Heart right ventricle (tissue), 16 donors: ENCODE measurements around the gene ZMIZ1. TPM values are rescaled to one million over a fixed set of nuclear protein-coding genes. Genes with fewer than 3 reads are reported as not detected.

Source experiments
- ATAC-seq, 8 donors: fragments of 200-7000 bp; cut with Tn5 transposase; one replicate each; pipeline ENCODE4 v1.9.1; 2020; ENCODE audit warnings: mild to moderate bottlenecking in 8 of 8, moderate library complexity in 8 of 8, moderate number of reproducible peaks in 1 of 8
- DNase-seq, 2 donors: peaks; one replicate each; pipeline ENCODE4 v3.0.0-alpha.2; 2020
- H3K27ac ChIP-seq, 10 donors: fragments of 200-600 bp; sonication (generic) in 2 of 10; one replicate each; pipeline versions ENCODE4 v1.5.0 to v1.8.0; 2020 to 2022; ENCODE audit warnings: mild to moderate bottlenecking in 3 of 10
- H3K27me3 ChIP-seq, 7 donors: fragments of 200-600 bp; one replicate each; pipeline ENCODE4 v1.8.0; 2021 to 2022; ENCODE audit warnings: mild to moderate bottlenecking in 2 of 7
- H3K36me3 ChIP-seq, 9 donors: fragments of 200-600 bp; sonication (generic) in 1 of 9; one replicate each; pipeline versions ENCODE4 v1.5.0 to v1.8.0; 2020 to 2022; ENCODE audit warnings: mild to moderate bottlenecking in 2 of 9
- H3K4me1 ChIP-seq, 9 donors: fragments of 200-600 bp; sonication (generic) in 1 of 9; one replicate each; pipeline versions ENCODE4 v1.5.0 to v1.8.0; 2020 to 2022; ENCODE audit warnings: mild to moderate bottlenecking in 4 of 9
- H3K4me3 ChIP-seq, 10 donors: fragments of 200-600 bp; sonication (generic) in 2 of 10; one replicate each; pipeline versions ENCODE4 v1.5.0 to v1.8.0; 2020 to 2022; ENCODE audit warnings: mild to moderate bottlenecking in 7 of 10, moderate library complexity in 2 of 10
- H3K9me3 ChIP-seq, 11 donors: fragments of 200-600 bp in 10 of 11; sonication (generic) in 2 of 11; one replicate each; pipeline versions ENCODE4 v1.5.0 to v1.8.0; 2013 to 2022; ENCODE audit warnings: mild to moderate bottlenecking in 2 of 11, control low read depth in 1 of 11, moderate library complexity in 1 of 11
- CTCF ChIP-seq, 9 donors: fragments of 200-600 bp; sonication (generic) in 2 of 9; IDR thresholded peaks; one replicate each; pipeline versions ENCODE4 v1.5.0 to v1.8.0; 2021 to 2022; ENCODE audit warnings: antibody characterized with exemption in 9 of 9, mild to moderate bottlenecking in 5 of 9, moderate library complexity in 1 of 9
- WGBS, 2 donors: extraction: QIAGEN DNeasy Blood & Tissue Kit; methylation state at CpG; one replicate each; pipeline ENCODE4 v1.1.7; 2013; ENCODE audit warnings: inconsistent platforms in 1 of 2; 5-methylcytosine and 5-hydroxymethylcytosine counted together
- intact Hi-C, 10 donors: fragments of 100-400 bp; cut with DNase I; formaldehyde crosslinking; loops; one replicate each; pipeline versions ENCODE4 v1.11.1 to v1.14.2; 2022
- polyA plus RNA-seq, 2 donors: library from polyadenylated mRNA; stranded (reverse); fragments of 200-250 nt; gene quantifications; one replicate each; pipeline ENCODE4 v1.2.3, GENCODE V29; 2013
- total RNA-seq, 10 donors: library from RNA; stranded (reverse); fragmentation: NEBNext Ultra II Directional in 3 of 10; extraction: Animal tissue kit (Norgen Biotek cat#: 25700) in 3 of 10; gene quantifications; one replicate each; pipeline versions ENCODE4 v1.2.1 to v1.2.4, GENCODE V29; 2021 to 2023
- donor health status: Arrhythmogenic right ventricular cardiomyopathy.
- donor health status: ischemic (EF 13 %, LVEDD 7.1; RV severe dilation, severe dysfunction).
- donor health status: healthy with polysubstance abuse.
- donor health status: DM: no; HTN: yes; CAD: no.
- donor health status: DM: no; HTN: no; CAD: no.
- donor health status: ischemic (EF 25% LVEDD 6.9; RV normal size, moderate dysfunction).
- donor health status: ischemic (EF 25% LVEDD 5.7; RV mildly dilated, moderate dysfunction).
- donor health status: healthy.
- donor health status: DM: yes; HTN: yes; CAD: no.
- donor health status: Ischemic cardiomyopathy.
- donor health status: ischemic (EF 35%, LVEDD 5.7; RV mildly dilated, moderate dysfunction).
- donor health status: nonischemic (EF 11% LVEDD 7.7; RV severe dilation, severe dysfunction).
- donor health status: DM: yes; HTN: yes; CAD: no.
- donor health status: PGD.
- donor health status: ischemic (EF 29% LVEDD 5.4; RV normal size, mild dysfunction).
- donor health status: nonischemic (EF 23%, LVEDD 6.1; RV moderate dilation, normal function).

Gene ZMIZ1
- total and polyA plus RNA-seq, 12 donors = 24.2 to 61.5 (median 49.8) TPM

DNA sequence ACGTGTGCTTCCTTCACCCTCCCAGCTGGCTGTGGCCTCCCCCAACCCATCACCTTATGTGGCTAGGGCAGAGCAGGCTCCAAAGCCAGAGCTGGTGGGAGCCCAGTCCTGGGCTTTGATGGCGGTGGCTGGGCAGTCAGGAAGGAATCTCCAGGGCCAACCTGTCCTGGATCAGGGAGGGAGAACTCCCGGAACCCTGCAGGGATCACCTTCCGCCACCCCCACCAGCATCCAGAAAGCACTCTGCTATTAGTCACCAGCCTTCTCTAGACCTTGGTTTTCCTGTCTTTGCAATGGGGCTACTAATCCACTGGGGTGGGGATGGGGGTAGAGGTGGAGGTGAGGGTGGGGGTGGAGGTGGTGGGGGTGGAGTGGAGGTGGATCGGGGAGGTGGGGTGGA is 139.0 kb downstream of the ZMIZ1 start:
- Histone ChIP-seq H3K4me1 (peaks cover 0 to 25% (median 15%) of the 10 kb centered on the region in 9 donors), H3K27me3 (no peaks in the 10 kb centered on the region), H3K9me3 (no peaks in the 10 kb centered on the region), H3K27ac (no peak overlapping the region), H3K4me3 (no peak overlapping the region), H3K36me3 (peaks cover 0 to 98% (median 58%) of the 10 kb centered on the region in 9 donors)
- no peak for TF ChIP-seq CTCF (IDR thresholded peaks at IDR 0.05)
- ATAC-seq (no peak), DNase-seq (no peak)
- intact Hi-C loops = loop anchor here in 2 of 10 donors (10.0 kb wide), 1 partner anchor 993 kb away; no protein-coding TSS in a partner anchor
- 85 to 90% methylated on average over 5 of the region's 5 CpGs for WGBS, 2 donors

- WGBS, 2 donors = 88 to 89% methylated on average over 15 of the region's 15 CpGs
- no peak for TF ChIP-seq CTCF (IDR thresholded peaks at IDR 0.05)
- no peak for DNase-seq
- intact Hi-C loops = loop anchor here in 2 of 10 donors (10.0 kb wide), 1 partner anchor 994 kb away; no protein-coding TSS in a partner anchor
- H3K9me3 ChIP-seq = no peaks in the 10 kb centered on the region
- no peak for ATAC-seq
- no peak overlapping the region for H3K27ac ChIP-seq
- no peak overlapping the region for H3K4me3 ChIP-seq
- peaks cover 0 to 18% (median 8%) of the 10 kb centered on the region in 9 donors for H3K4me1 ChIP-seq
- no peaks in the 10 kb centered on the region for H3K27me3 ChIP-seq
- H3K36me3 ChIP-seq = peaks cover 0 to 98% (median 56%) of the 10 kb centered on the region in 9 donors
Measured at GRCh38 chr10:79208251-79208983, 139.7 kb downstream of the ZMIZ1 start.

- no peak for ATAC-seq
- WGBS, 2 donors = 76 to 79% methylated on average over 10 of the region's 10 CpGs
- Histone ChIP-seq H3K4me3 (no peak overlapping the region), H3K36me3 (peaks cover 0 to 98% (median 59%) of the 10 kb centered on the region in 9 donors), H3K27ac (no peak overlapping the region), H3K9me3 (no peaks in the 10 kb centered on the region), H3K4me1 (peaks cover 0 to 10% (median 0%) of the 10 kb centered on the region in 9 donors), H3K27me3 (no peaks in the 10 kb centered on the region)
- intact Hi-C loops = loop anchor here in 2 of 10 donors (10.0 kb wide), 1 partner anchor 995 kb away; no protein-coding TSS in a partner anchor
- no peak for DNase-seq
- TF ChIP-seq CTCF (IDR thresholded peaks at IDR 0.05) = no peak
Measured at GRCh38 chr10:79209340-79209739, 140.6 kb downstream of the ZMIZ1 start.

DNA sequence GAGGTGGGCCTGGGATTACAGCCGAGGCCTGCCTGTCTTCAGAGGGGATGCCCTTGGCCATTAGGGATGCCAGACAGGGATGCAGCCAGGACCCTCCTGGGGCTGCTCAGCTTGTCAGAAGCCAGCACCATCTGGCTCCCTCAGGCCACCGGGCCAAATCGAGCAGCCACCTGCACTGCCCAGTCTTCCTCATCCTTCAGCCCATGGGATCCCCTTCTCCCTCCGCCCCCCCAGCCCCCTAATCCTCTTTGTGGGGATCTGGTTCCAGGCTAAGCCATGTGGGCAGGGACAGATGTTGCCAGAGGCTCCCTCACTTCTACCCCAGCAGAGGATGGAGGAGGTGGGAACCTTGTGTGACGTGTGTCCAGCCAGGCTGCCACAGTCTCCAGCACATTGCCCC is 141.1 kb downstream of the ZMIZ1 start:
- H3K27me3 ChIP-seq = no peaks in the 10 kb centered on the region
- H3K4me3 ChIP-seq = no peak overlapping the region
- TF ChIP-seq CTCF (IDR thresholded peaks at IDR 0.05) = no peak
- 89 to 95% methylated on average over 5 of the region's 5 CpGs for WGBS, 2 donors
- H3K4me1 ChIP-seq = peaks cover 0 to 8% (median 0%) of the 10 kb centered on the region in 9 donors
- DNase-seq (no peak), ATAC-seq (no peak)
- H3K9me3 ChIP-seq = no peaks in the 10 kb centered on the region
- intact Hi-C loops = loop anchor here in 2 of 10 donors (10.0 kb wide), 1 partner anchor 995 kb away; no protein-coding TSS in a partner anchor
- no peak overlapping the region for H3K27ac ChIP-seq
- H3K36me3 ChIP-seq = peaks cover 0 to 98% (median 58%) of the 10 kb centered on the region in 9 donors
